Measurements from ENCODE around the gene SRCIN1.

DNA sequence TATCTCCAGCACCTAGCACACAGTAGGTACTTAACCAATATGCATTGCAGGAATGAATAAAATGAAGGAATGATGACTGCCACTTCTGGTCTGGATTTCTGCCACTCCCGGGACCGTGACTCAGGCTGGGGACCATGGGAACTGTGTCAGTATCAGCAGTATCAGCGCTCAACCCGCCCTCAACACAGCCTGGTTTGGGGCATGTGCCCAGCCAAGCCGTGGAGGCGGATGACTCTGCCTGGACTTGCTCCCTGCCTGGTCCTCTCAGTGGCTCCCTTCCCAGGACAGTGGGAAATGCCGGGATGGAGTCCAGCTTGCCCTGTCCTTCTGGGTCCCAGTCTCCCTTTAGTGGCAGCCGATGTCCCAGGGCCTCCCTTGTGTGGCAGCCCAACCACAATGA, 55.1 kb downstream of the SRCIN1 start:
- TF ChIP-seq, protein P1, sequence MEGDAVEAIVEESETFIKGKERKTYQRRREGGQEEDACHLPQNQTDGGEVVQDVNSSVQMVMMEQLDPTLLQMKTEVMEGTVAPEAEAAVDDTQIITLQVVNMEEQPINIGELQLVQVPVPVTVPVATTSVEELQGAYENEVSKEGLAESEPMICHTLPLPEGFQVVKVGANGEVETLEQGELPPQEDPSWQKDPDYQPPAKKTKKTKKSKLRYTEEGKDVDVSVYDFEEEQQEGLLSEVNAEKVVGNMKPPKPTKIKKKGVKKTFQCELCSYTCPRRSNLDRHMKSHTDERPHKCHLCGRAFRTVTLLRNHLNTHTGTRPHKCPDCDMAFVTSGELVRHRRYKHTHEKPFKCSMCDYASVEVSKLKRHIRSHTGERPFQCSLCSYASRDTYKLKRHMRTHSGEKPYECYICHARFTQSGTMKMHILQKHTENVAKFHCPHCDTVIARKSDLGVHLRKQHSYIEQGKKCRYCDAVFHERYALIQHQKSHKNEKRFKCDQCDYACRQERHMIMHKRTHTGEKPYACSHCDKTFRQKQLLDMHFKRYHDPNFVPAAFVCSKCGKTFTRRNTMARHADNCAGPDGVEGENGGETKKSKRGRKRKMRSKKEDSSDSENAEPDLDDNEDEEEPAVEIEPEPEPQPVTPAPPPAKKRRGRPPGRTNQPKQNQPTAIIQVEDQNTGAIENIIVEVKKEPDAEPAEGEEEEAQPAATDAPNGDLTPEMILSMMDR (IDR thresholded peaks at IDR 0.05) = no peak
- TF ChIP-seq POLR2A (IDR thresholded peaks at IDR 0.05) = no peak
